Activated CD4-positive, alpha-beta memory T cell treated with anti-CD3 and anti-CD28 coated beads, Interleukin-2, amount 10 ng/mL, durations not matched to agents 7 days and 5 days (primary cell): ENCODE measurements around the gene SF1. TPM values are rescaled to one million over a fixed set of nuclear protein-coding genes. Genes with fewer than 3 reads are reported as not detected.
A peak's percentile ranks its signal among the peaks of the same experiment; 100 is the strongest.

Source experiments
- CTCF ChIA-PET: fragments of 350-600 bp; sonication (Branson Sonifier 250); formaldehyde crosslinking; loops from one replicate; lab custom pipeline; 2021; ENCODE audit warnings: antibody characterized with exemption, inconsistent platforms; lab: Charles Lee
- POLR2A ChIA-PET: fragments of 350-600 bp; sonication (Branson Sonifier 250); formaldehyde crosslinking; loops from one replicate; lab custom pipeline; 2021; ENCODE audit warnings: antibody characterized with exemption; lab: Charles Lee
- DNase-seq: peaks from one replicate; pipeline ENCODE4 v3.0.0-alpha.2; 2020
- H3K27ac Mint-ChIP-seq: one replicate; pipeline ENCODE4 v1.8.0; 2021; ENCODE audit warnings: mild to moderate bottlenecking, mixed read lengths
- H3K27me3 Mint-ChIP-seq: one replicate; pipeline ENCODE4 v1.8.0; 2021; ENCODE audit warnings: mixed read lengths
- H3K36me3 Mint-ChIP-seq: one replicate; pipeline ENCODE4 v1.8.0; 2021; ENCODE audit warnings: low read depth, mixed read lengths
- H3K4me1 Mint-ChIP-seq: one replicate; pipeline ENCODE4 v1.8.0; 2021; ENCODE audit warnings: mixed read lengths
- H3K4me3 Mint-ChIP-seq: one replicate; pipeline ENCODE4 v1.8.0; 2021; ENCODE audit warnings: mild to moderate bottlenecking, mixed read lengths
- H3K9me3 Mint-ChIP-seq: one replicate; pipeline ENCODE4 v1.8.0; 2021; ENCODE audit warnings: mixed read lengths
- total RNA-seq, 2 experiments: library from RNA; stranded (reverse); gene quantifications; one replicate each; pipeline ENCODE4 v1.2.3, GENCODE V29; 2021

SF1 gene
- total RNA-seq, 2 experiments from 2014 or later: 385 to 390 TPM

- CTCF ChIA-PET: interaction anchor here (0.8 to 2.1 kb wide), 2 partner anchors 10 to 44 kb away, joined by 3 to 6 read pairs; partner anchors contain the start of gene SF1
- no peak overlapping the region for H3K27ac Mint-ChIP-seq
- H3K4me3 Mint-ChIP-seq: no peak overlapping the region
- peaks cover 6% of the 10 kb centered on the region for H3K4me1 Mint-ChIP-seq
- peaks cover 24% of the 10 kb centered on the region for H3K36me3 Mint-ChIP-seq
- POLR2A ChIA-PET: interaction anchor here (1.0 to 1.1 kb wide), 2 partner anchors 11 to 43 kb away, joined by 3 to 4 read pairs; no protein-coding TSS in a partner anchor
- H3K9me3 Mint-ChIP-seq: no peaks in the 10 kb centered on the region
- DNase-seq: no peak
- no peaks in the 10 kb centered on the region for H3K27me3 Mint-ChIP-seq
These were observed 10.2 kb upstream of the SF1 start for GRCh38 chr11:64788321-64789215.

DNA sequence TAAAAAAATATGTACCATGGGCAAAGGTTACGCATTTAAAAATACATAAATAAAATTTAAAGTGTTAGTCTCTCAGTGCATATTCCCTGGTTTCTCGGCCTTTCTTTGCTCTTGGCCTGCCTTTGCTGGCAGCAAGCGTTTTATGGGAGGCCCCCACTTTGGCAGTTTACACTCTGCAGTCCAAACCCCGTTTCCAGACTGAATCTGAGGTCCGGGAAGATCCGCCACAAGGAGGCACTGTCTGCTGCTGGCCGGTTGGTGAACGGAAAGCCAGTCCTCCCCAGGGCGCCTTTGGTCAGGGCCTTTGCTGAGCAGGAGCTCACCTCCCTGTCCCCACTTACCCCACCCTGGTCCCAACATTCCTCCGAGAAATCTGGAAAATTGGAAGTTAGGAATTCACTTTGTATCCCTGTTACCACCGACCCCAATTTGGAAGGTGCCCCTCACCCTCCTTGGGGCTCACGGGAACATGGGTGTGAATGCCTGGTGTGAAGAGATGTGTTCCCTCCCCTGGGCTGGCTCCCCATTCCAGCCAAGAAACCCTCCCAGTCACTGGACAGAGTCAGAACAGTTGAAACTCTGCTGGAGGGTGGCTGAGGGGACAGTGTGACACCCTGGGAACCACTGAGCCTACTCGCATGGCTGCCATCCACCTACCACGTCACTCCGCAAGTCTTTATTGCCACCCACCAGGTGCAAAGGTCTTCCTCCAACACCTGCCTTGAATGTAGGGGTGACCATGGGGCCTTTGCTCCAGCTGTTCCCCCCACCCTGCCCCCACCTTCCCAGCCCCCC, 9.4 kb upstream of the SF1 start:
- peak; percentile 63 for DNase-seq
- ChIA-PET POLR2A (interaction anchor here (1.0 to 1.1 kb wide), 2 partner anchors 11 to 43 kb away, joined by 3 to 4 read pairs; no protein-coding TSS in a partner anchor), CTCF (interaction anchor here (0.8 to 2.8 kb wide), 3 partner anchors 9 to 43 kb away, joined by 3 to 12 read pairs (median 6); partner anchors contain the start of gene SF1)
- no peak overlapping the region for H3K4me3 Mint-ChIP-seq
- H3K4me1 Mint-ChIP-seq: peaks cover 4% of the 10 kb centered on the region
- peak overlapping the region; percentile 35 for H3K27ac Mint-ChIP-seq
- H3K36me3 Mint-ChIP-seq: peaks cover 21% of the 10 kb centered on the region
- no peaks in the 10 kb centered on the region for H3K9me3 Mint-ChIP-seq
- no peaks in the 10 kb centered on the region for H3K27me3 Mint-ChIP-seq

DNA sequence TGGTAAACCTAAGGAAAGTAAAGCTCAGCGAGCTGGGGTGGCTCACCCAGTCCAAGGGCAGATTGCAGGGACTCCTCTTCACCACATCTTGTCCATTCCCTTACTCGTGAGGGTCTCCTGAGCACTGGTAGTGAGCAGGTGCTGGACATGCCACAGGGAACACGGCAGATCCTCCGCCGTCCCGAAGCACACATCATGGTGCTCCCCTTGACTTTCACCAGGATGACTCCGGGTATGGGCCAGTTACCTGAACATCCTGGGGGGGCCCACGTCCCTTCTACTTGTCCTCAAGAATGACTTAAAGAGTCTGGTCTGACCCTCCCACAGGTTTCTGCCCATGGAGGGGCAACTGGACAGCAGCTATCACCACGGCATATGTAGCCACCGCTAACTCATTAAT, 8.0 kb upstream of the SF1 start:
- no peak overlapping the region for H3K27ac Mint-ChIP-seq
- POLR2A ChIA-PET: interaction anchor here (0.9 to 1.6 kb wide), 5 partner anchors 9 to 44 kb away, joined by 3 to 5 read pairs (median 3); partner anchors contain the start of gene RASGRP2
- CTCF ChIA-PET: interaction anchor here (0.7 to 2.8 kb wide), 7 partner anchors 8 to 485 kb away, joined by 3 to 12 read pairs (median 5); partner anchors contain the start of genes MEN1 and SF1

DNA sequence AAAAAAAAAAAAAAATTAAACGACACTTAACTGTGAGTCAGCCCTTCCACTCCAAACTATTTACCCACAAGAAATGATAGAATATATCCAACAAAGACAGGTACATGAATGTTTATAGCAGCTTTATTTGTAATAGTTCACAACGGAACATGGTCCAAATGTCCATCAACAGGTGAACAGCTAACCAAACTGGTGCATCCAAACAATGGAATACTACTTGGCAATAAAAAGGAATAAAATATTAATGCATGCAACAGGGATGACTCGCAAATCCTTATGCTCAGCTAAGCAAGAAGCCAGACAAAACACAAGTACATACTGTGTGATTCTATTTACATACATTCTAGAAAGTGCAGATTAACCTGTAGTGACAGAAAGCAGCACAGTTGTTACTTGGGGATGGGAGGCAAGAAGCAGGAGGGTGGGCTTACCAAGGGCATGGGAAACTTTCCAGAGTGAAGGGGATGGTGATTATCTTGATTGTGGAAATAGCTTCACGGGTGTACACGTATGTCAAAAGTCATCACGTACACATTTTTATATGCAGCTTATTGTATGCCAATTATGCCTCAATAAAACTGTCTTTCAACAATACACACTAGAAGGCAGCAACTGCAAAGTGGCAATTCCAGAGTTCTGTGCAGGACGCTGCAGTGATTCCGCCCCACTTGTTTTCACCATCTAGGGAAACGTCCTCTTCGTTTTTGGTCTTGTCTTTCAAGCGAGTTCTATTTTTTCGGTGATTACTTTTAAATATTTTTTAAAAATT, 6.7 kb upstream of the SF1 start:
- Mint-ChIP-seq H3K4me3 (no peak overlapping the region), H3K27ac (no peak overlapping the region), H3K36me3 (peaks cover 14% of the 10 kb centered on the region), H3K4me1 (peaks cover 14% of the 10 kb centered on the region), H3K9me3 (no peaks in the 10 kb centered on the region), H3K27me3 (no peaks in the 10 kb centered on the region)
- DNase-seq: no peak
- CTCF ChIA-PET: interaction anchor here (0.8 to 2.8 kb wide), 8 partner anchors 9 to 103 kb away, joined by 3 to 12 read pairs (median 4); partner anchors contain the start of genes CDC42BPG, MAP4K2 and RASGRP2
- POLR2A ChIA-PET: interaction anchor here (0.8 to 1.9 kb wide), 6 partner anchors 10 to 41 kb away, joined by 3 to 10 read pairs (median 4); partner anchors contain the start of genes MAP4K2 and RASGRP2

More for the DNA sequence above, 8.0 kb upstream of the SF1 start:
- DNase-seq: no peak
- no peaks in the 10 kb centered on the region for H3K27me3 Mint-ChIP-seq
- peaks cover 21% of the 10 kb centered on the region for H3K36me3 Mint-ChIP-seq
- no peak overlapping the region for H3K4me3 Mint-ChIP-seq
- H3K9me3 Mint-ChIP-seq: no peaks in the 10 kb centered on the region
- H3K4me1 Mint-ChIP-seq: peaks cover 4% of the 10 kb centered on the region

DNA sequence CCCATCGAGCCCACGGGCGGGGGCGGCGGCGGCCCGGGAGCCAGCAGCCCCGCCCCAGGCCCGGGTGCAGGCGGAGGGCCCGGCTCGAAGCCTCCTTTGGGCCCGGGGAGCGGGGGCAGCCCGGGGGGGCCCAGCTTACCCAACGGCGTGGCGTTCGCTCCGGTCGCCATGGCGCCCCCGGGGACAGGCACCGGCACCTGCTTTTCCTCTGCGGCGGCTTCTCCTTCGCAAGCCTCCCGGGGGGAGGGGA, 194 bp downstream of the SF1 start:
- Mint-ChIP-seq H3K4me1 (peaks cover 63% of the 10 kb centered on the region), H3K4me3 (peak overlapping the region; percentile 86), H3K27ac (peak overlapping the region; percentile 100), H3K36me3 (peaks cover 47% of the 10 kb centered on the region), H3K27me3 (no peaks in the 10 kb centered on the region), H3K9me3 (no peaks in the 10 kb centered on the region)
- ChIA-PET CTCF (interaction anchor here (0.6 to 6.2 kb wide), 16 partner anchors 9 to 537 kb away, joined by 3 to 27 read pairs (median 4); partner anchors contain the start of genes CDC42BPG, FKBP2, RASGRP2 and TM7SF2), POLR2A (interaction anchor here (0.8 to 10.9 kb wide), 22 partner anchors 10 to 721 kb away, joined by 3 to 197 read pairs (median 6); partner anchors contain the start of genes ARL2, ESRRA, FAU and MALAT1)
- no peak for DNase-seq

- H3K4me1 Mint-ChIP-seq: peaks cover 68% of the 10 kb centered on the region
- H3K27me3 Mint-ChIP-seq: no peaks in the 10 kb centered on the region
- H3K9me3 Mint-ChIP-seq: no peaks in the 10 kb centered on the region
- DNase-seq: peak; percentile 86
- POLR2A ChIA-PET: interaction anchor here (0.6 to 10.9 kb wide), 13 partner anchors 9 to 723 kb away, joined by 3 to 197 read pairs (median 6); partner anchors contain the start of genes ARL2, FAU, MAP4K2 and MRPL49
- peaks cover 52% of the 10 kb centered on the region for H3K36me3 Mint-ChIP-seq
- CTCF ChIA-PET: interaction anchor here (2.0 to 6.2 kb wide), 2 partner anchors 10 to 13 kb away, joined by 8 to 27 read pairs; no protein-coding TSS in a partner anchor
- peak overlapping the region; percentile 84 for H3K4me3 Mint-ChIP-seq
- H3K27ac Mint-ChIP-seq: peak overlapping the region; percentile 69
These were observed 706 bp downstream of the SF1 start for GRCh38 chr11:64777449-64778222.

GRCh38 chr11:64776875-64777274, 1.5 kb downstream of the SF1 start:
- Mint-ChIP-seq H3K36me3 (peaks cover 60% of the 10 kb centered on the region), H3K27me3 (no peaks in the 10 kb centered on the region), H3K9me3 (no peaks in the 10 kb centered on the region), H3K4me1 (peaks cover 75% of the 10 kb centered on the region), H3K27ac (peak overlapping the region; percentile 69), H3K4me3 (peak overlapping the region; percentile 84)
- no peak for DNase-seq
- POLR2A ChIA-PET: interaction anchor here (0.6 to 10.9 kb wide), 9 partner anchors 9 to 723 kb away, joined by 3 to 197 read pairs (median 5); partner anchors contain the start of genes FAU, MAP4K2, MRPL49 and PYGM
- CTCF ChIA-PET: interaction anchor here (2.0 to 6.2 kb wide), 3 partner anchors 9 to 33 kb away, joined by 8 to 27 read pairs (median 23); partner anchors contain the start of gene RASGRP2

GRCh38 chr11:64776425-64776824, 1.9 kb downstream of the SF1 start:
- Mint-ChIP-seq H3K4me3 (peak overlapping the region; percentile 84), H3K27ac (peak overlapping the region; percentile 69), H3K36me3 (peaks cover 64% of the 10 kb centered on the region), H3K27me3 (no peaks in the 10 kb centered on the region), H3K9me3 (no peaks in the 10 kb centered on the region), H3K4me1 (peaks cover 80% of the 10 kb centered on the region)
- ChIA-PET POLR2A (interaction anchor here (0.7 to 10.9 kb wide), 7 partner anchors 8 to 345 kb away, joined by 3 to 197 read pairs (median 13); partner anchors contain the start of genes FAU, MAP4K2, MRPL49 and PYGM), CTCF (interaction anchor here (2.0 to 6.2 kb wide), 3 partner anchors 8 to 33 kb away, joined by 8 to 27 read pairs (median 23); partner anchors contain the start of gene RASGRP2)
- no peak for DNase-seq

GRCh38 chr11:64774144-64774543, 4.2 kb downstream of the SF1 start:
- peaks cover 80% of the 10 kb centered on the region for H3K4me1 Mint-ChIP-seq
- CTCF ChIA-PET: interaction anchor here (3.6 to 6.2 kb wide), 2 partner anchors 9 to 31 kb away, joined by 23 to 27 read pairs; partner anchors contain the start of gene RASGRP2
- DNase-seq: no peak
- peaks cover 84% of the 10 kb centered on the region for H3K36me3 Mint-ChIP-seq
- no peak overlapping the region for H3K4me3 Mint-ChIP-seq
- H3K9me3 Mint-ChIP-seq: no peaks in the 10 kb centered on the region
- H3K27me3 Mint-ChIP-seq: no peaks in the 10 kb centered on the region
- no peak overlapping the region for H3K27ac Mint-ChIP-seq
- POLR2A ChIA-PET: interaction anchor here (1.1 to 10.9 kb wide), 3 partner anchors 11 to 40 kb away, joined by 3 to 197 read pairs (median 151); partner anchors contain the start of genes PYGM and RASGRP2

- Mint-ChIP-seq H3K36me3 (peaks cover 99% of the 10 kb centered on the region), H3K4me3 (peak overlapping the region; percentile 5), H3K27ac (peak overlapping the region; percentile 84), H3K9me3 (no peaks in the 10 kb centered on the region), H3K4me1 (peaks cover 93% of the 10 kb centered on the region), H3K27me3 (no peaks in the 10 kb centered on the region)
- ChIA-PET POLR2A (interaction anchor here (0.8 to 10.9 kb wide), 8 partner anchors 9 to 68 kb away, joined by 3 to 197 read pairs (median 5); partner anchors contain the start of genes MEN1, PYGM and RASGRP2), CTCF (interaction anchor here (1.1 to 3.2 kb wide), 4 partner anchors 9 to 84 kb away, joined by 3 to 33 read pairs (median 4); partner anchors contain the start of gene RASGRP2)
- no peak for DNase-seq
These were observed 5.9 kb downstream of the SF1 start for GRCh38 chr11:64772303-64773018.
